H1 (cell line): ENCODE measurements around the gene NR4A3. TPM values are rescaled to one million over a fixed set of nuclear protein-coding genes. Genes with fewer than 3 reads are reported as not detected.

Source experiments
- CBX5 ChIP-seq: fragments of 300-800, 300-1000 bp; sonication (generic); IDR thresholded peaks from 2 replicates; pipeline ENCODE4 v1.7.1; 2016; ENCODE audit warnings: antibody characterized with exemption, low read length, low read depth
- CHD7 ChIP-seq: fragments of 300-600 bp; sonication (generic); IDR thresholded peaks from 2 replicates; pipeline ENCODE4 v1.7.1; 2012; ENCODE audit warnings: low read length, moderate library complexity, mild to moderate bottlenecking, inconsistent platforms; ENCODE audit not compliant: insufficient replicate concordance
- EGR1 ChIP-seq: IDR thresholded peaks from 2 replicates; pipeline ENCODE4 v1.6.1; 2011; ENCODE audit warnings: low read depth, low read length, borderline replicate concordance
- GTF2F1 ChIP-seq: IDR thresholded peaks from 2 replicates; pipeline ENCODE4 v1.6.1; 2012; ENCODE audit warnings: low read depth, low read length, improper control_type of control experiment, borderline replicate concordance
- KDM5A ChIP-seq: fragments of 200-600 bp; IDR thresholded peaks from 2 replicates; pipeline ENCODE4 v1.7.1; 2012; ENCODE audit warnings: mild to moderate bottlenecking, low read length, inconsistent platforms, mixed read lengths
- MAX ChIP-seq: IDR thresholded peaks from 2 replicates; pipeline ENCODE4 v1.6.1; 2012; ENCODE audit warnings: inconsistent platforms
- SRF ChIP-seq: IDR thresholded peaks from 2 replicates; pipeline ENCODE4 v1.6.1; 2011; ENCODE audit warnings: mild to moderate bottlenecking, low read depth, low read length, moderate library complexity
- TCF12 ChIP-seq: IDR thresholded peaks from 2 replicates; pipeline ENCODE4 v1.6.1; 2011; ENCODE audit warnings: low read depth, mild to moderate bottlenecking, low read length
- TEAD4 ChIP-seq: IDR thresholded peaks from 2 replicates; pipeline ENCODE4 v1.6.1; 2012; ENCODE audit warnings: low read depth, low read length, inconsistent platforms, mixed read lengths
- polyA plus RNA-seq, 7 experiments: library from polyadenylated mRNA; depleted of rRNA in 3 of 7; stranded (reverse) in 5 of 7; unstranded in 2 of 7; fragments of >200 nt in 5 of 7; fragments of 200-250 nt in 2 of 7; gene quantifications; 1 replicate in 5 of 7; 2 replicates in 1 of 7; 4 replicates in 1 of 7; pipeline versions ENCODE4 v1.2.1 to v1.2.3, GENCODE V29; 2011 to 2013; ENCODE audit warnings: missing spikeins in 2 of 7, mixed read lengths in 2 of 7
- total RNA-seq: library from RNA; stranded (reverse); fragmentation: NEBNext Ultra II Directional; extraction: Animal tissue kit (Norgen Biotek cat#: 25700); gene quantifications from 2 replicates; pipeline ENCODE4 v1.2.1, GENCODE V29; 2021

NR4A3 gene
- total and polyA plus RNA-seq, 2 of the 8 experiments (the other 6 are each of a cell fraction or from before 2014, with no cell fraction given): 0.05 to 0.30 TPM

DNA sequence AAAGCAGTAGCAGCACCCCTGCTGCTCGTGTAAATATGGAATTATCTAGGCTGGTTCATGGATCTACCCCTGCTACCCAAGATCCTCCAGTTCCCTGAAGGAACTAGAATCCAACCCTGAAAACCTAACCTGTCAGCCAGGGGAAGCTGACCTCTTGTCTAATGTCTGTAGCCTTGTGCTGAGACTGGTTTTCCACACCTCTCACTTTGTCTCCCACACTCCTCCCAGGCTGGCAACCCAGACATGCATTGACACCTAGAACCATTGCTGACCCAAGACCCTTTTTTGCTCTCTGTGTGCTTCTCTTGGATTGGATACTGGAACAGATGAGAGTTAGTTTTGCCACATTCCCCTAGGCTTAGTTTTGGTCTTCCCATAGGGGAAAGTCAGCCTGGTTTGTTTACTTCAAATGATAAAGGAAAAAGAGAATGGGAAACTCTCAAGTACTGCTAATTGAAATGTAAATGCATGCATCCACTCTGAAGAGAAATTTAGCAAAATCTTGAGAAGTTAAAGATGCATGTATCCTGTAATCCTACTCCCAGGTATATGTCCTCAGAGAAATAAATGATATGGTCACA is 36.6 kb upstream of the NR4A3 start (continued):
- TF ChIP-seq CHD7 (no peak), CBX5 (no peak), TEAD4 (no peak), MAX (no peak), KDM5A (no peak), GTF2F1 (no peak), TCF12 (no peak), EGR1 (no peak), SRF (no peak)
